Spleen (tissue), 11 donors: ENCODE measurements around the gene TCF7. TPM values are rescaled to one million over a fixed set of nuclear protein-coding genes. Genes with fewer than 3 reads are reported as not detected.

Experiments
- DNase-seq: peaks from one replicate; pipeline ENCODE4 v3.0.0-alpha.2; 2020
- H3K27ac ChIP-seq, 8 donors: fragments of 200-600 bp; sonication (generic) in 7 of 8; 1 replicate in 4 of 8; 2 replicates in 4 of 8; pipeline versions ENCODE4 v1.5.0 to v1.8.0; 2016 to 2021; ENCODE audit warnings: inconsistent platforms in 4 of 8, mild to moderate bottlenecking in 4 of 8, moderate library complexity in 1 of 8
- H3K27me3 ChIP-seq, 7 donors: fragments of 200-600 bp; sonication (generic) in 6 of 7; replicated peaks in 1 of 7; 1 replicate in 4 of 7; 2 replicates in 3 of 7; pipeline versions ENCODE4 v1.5.0 to v1.8.0; 2016 to 2021; ENCODE audit warnings: inconsistent platforms in 3 of 7, mild to moderate bottlenecking in 1 of 7
- H3K36me3 ChIP-seq, 6 donors: fragments of 200-600 bp; sonication (generic) in 5 of 6; 1 replicate in 4 of 6; 2 replicates in 2 of 6; pipeline versions ENCODE4 v1.5.0 to v1.8.0; 2016 to 2021; ENCODE audit warnings: inconsistent platforms in 2 of 6
- H3K4me1 ChIP-seq, 6 donors: fragments of 200-600 bp; sonication (generic) in 5 of 6; 1 replicate in 3 of 6; 2 replicates in 3 of 6; pipeline versions ENCODE4 v1.5.0 to v1.8.0; 2016 to 2021; ENCODE audit warnings: inconsistent platforms in 3 of 6
- H3K4me3 ChIP-seq, 8 donors: fragments of 200-600 bp; sonication (generic) in 7 of 8; 1 replicate in 4 of 8; 2 replicates in 4 of 8; pipeline versions ENCODE4 v1.5.0 to v1.8.0; 2016 to 2021; ENCODE audit warnings: inconsistent platforms in 4 of 8, mild to moderate bottlenecking in 4 of 8, moderate library complexity in 2 of 8
- H3K9me3 ChIP-seq, 8 donors: fragments of 200-600 bp; sonication (generic) in 7 of 8; 1 replicate in 4 of 8; 2 replicates in 4 of 8; pipeline versions ENCODE4 v1.5.0 to v1.8.0; 2016 to 2021; ENCODE audit warnings: inconsistent platforms in 4 of 8
- CTCF ChIP-seq, 11 experiments: fragments of 200-600 bp in 7 of 11; fragments of 450-650 bp in 4 of 11; sonication (generic) in 4 of 11; IDR thresholded peaks in 8 of 11; conservative IDR thresholded peaks in 3 of 11; 1 replicate in 7 of 11; 2 replicates in 4 of 11; pipeline versions ENCODE4 v1.4.0 to v1.8.0; 2016 to 2021; ENCODE audit warnings: antibody characterized with exemption in 11 of 11, inconsistent platforms in 4 of 11, mild to moderate bottlenecking in 1 of 11
- POLR2A ChIP-seq, 3 donors: fragments of 450-650 bp; IDR thresholded peaks; one replicate each; pipeline ENCODE4 v1.5.1; 2017; ENCODE audit warnings: antibody characterized with exemption in 3 of 3, mild to moderate bottlenecking in 1 of 3
- POLR2AphosphoS5 ChIP-seq, 3 donors: sonication (generic); formaldehyde crosslinking; IDR thresholded peaks; one replicate each; pipeline ENCODE4 v1.5.1; 2017; ENCODE audit warnings: antibody characterized with exemption in 3 of 3
- WGBS, 5 donors: extraction: QIAGEN DNeasy Blood & Tissue Kit in 3 of 5; methylation state at CpG; one replicate each; pipeline versions ENCODE4 v1.1.5 to v1.1.7; 2013 to 2018; 5-methylcytosine and 5-hydroxymethylcytosine counted together
- intact Hi-C: fragments of 100-400 bp; cut with DNase I; formaldehyde crosslinking; loops from one replicate; pipeline ENCODE4 v1.15.0; 2023; ENCODE audit warnings: low total_unique reads
- polyA plus RNA-seq, 3 donors: library from polyadenylated mRNA; stranded (reverse); fragments of 200-250 nt; gene quantifications; one replicate each; pipeline ENCODE4 v1.2.1, GENCODE V29; 2013
- total RNA-seq, 7 donors: library from RNA; depleted of rRNA in 3 of 7; stranded (reverse); fragments of >200 nt in 3 of 7; fragmentation: NEBNext Ultra II Directional in 4 of 7; extraction: Animal tissue kit (Norgen Biotek cat#: 25700) in 4 of 7; gene quantifications; one replicate each; pipeline versions ENCODE4 v1.1.0 to v1.2.1, GENCODE V29; 2016 to 2021
- donor health status: healthy with polysubstance abuse.
- donor health status: DM: no; HTN: no; CAD: no; lungs with moderate emphysema.
- donor health status: DM: no; HTN: no; CAD: no.
- donor health status: Bipolar disorder and iron deficiency.
- donor health status: healthy.
- donor health status: DM: no; HTN: no; CAD: no.
- donor health status: DM: yes; HTN: yes; CAD: no.

TCF7 gene
- total and polyA plus RNA-seq, 10 donors, result 13.7 to 88.3 (median 36.8) TPM

- TF ChIP-seq CTCF (IDR thresholded peaks at IDR 0.05 in 8 of 11, conservative IDR thresholded peaks at IDR 0.05 in 3 of 11) (no peak), POLR2AphosphoS5 (IDR thresholded peaks at IDR 0.05) (no peak), POLR2A (IDR thresholded peaks at IDR 0.05) (no peak)
- 66 to 100% (median 77%) methylated on average over 2 to 5 of the region's 5 CpGs for WGBS, 5 donors
- Histone ChIP-seq H3K4me3 (no peak overlapping the region), H3K4me1 (peaks cover 0 to 4% (median 0%) of the 10 kb centered on the region in 6 donors), H3K27me3 (no peaks in the 10 kb centered on the region), H3K27ac (no peak overlapping the region), H3K9me3 (no peaks in the 10 kb centered on the region), H3K36me3 (no peaks in the 10 kb centered on the region)
- intact Hi-C loops, result no loop called here
- DNase-seq, result no peak
These were observed 31.0 kb upstream of the TCF7 start for GRCh38 chr5:134083517-134083916.

- H3K27me3 ChIP-seq, result no peaks in the 10 kb centered on the region
- intact Hi-C loops, result no loop called here
- no peak for DNase-seq
These were observed 30.4 kb upstream of the TCF7 start for GRCh38 chr5:134084022-134084565.

DNA sequence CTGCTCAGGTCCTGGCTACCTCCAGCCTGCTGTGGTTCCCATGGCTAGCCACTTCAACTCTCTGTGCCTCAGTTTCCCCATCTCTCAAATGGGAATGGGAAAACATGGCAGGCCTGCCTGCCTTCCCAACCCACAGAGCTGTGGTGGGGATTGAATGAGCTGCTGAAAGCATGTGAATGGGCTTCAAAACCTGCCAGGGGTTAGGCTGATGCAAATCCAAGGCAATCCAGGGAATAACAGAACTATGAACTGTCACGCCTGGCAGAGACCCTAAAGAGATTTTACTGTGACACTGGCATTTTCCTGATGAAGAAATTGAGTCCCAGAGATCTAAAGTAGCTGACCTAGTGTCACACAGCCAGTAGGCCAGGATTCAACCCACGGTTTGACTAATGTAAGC is 29.9 kb upstream of the TCF7 start:
- Histone ChIP-seq H3K27ac (no peak overlapping the region), H3K4me3 (no peak overlapping the region), H3K36me3 (no peaks in the 10 kb centered on the region), H3K27me3 (no peaks in the 10 kb centered on the region), H3K9me3 (no peaks in the 10 kb centered on the region), H3K4me1 (peaks cover 0 to 13% (median 0%) of the 10 kb centered on the region in 6 donors)
- intact Hi-C loops, result no loop called here
- 47 to 94% (median 50%) methylated on average over 2 of the region's 2 CpGs for WGBS, 5 donors
- no peak for TF ChIP-seq POLR2AphosphoS5 (IDR thresholded peaks at IDR 0.05)
- TF ChIP-seq CTCF (IDR thresholded peaks at IDR 0.05 in 8 of 11, conservative IDR thresholded peaks at IDR 0.05 in 3 of 11), result no peak
- TF ChIP-seq POLR2A (IDR thresholded peaks at IDR 0.05), result no peak
- DNase-seq, result no peak

More at GRCh38 chr5:134084022-134084565, 30.4 kb upstream of the TCF7 start:
- H3K4me3 ChIP-seq, result no peak overlapping the region
- H3K9me3 ChIP-seq, result no peaks in the 10 kb centered on the region
- WGBS, 5 donors, result 90 to 95% (median 93%) methylated on average over 5 of the region's 5 CpGs
- H3K36me3 ChIP-seq, result no peaks in the 10 kb centered on the region
- H3K27ac ChIP-seq, result no peak overlapping the region
- peaks cover 0 to 8% (median 0%) of the 10 kb centered on the region in 6 donors for H3K4me1 ChIP-seq
- TF ChIP-seq POLR2AphosphoS5 (IDR thresholded peaks at IDR 0.05) (no peak), CTCF (IDR thresholded peaks at IDR 0.05 in 8 of 11, conservative IDR thresholded peaks at IDR 0.05 in 3 of 11) (no peak), POLR2A (IDR thresholded peaks at IDR 0.05) (no peak)

GRCh38 chr5:134085411-134085810 is 29.1 kb upstream of the TCF7 start:
- H3K4me3 ChIP-seq, result no peak overlapping the region
- DNase-seq, result no peak
- no peaks in the 10 kb centered on the region for H3K9me3 ChIP-seq
- no peak for TF ChIP-seq POLR2A (IDR thresholded peaks at IDR 0.05)
- peaks cover 0 to 21% (median 6%) of the 10 kb centered on the region in 6 donors for H3K4me1 ChIP-seq
- intact Hi-C loops, result no loop called here
- no peaks in the 10 kb centered on the region for H3K36me3 ChIP-seq
- H3K27me3 ChIP-seq, result no peaks in the 10 kb centered on the region
- H3K27ac ChIP-seq, result no peak overlapping the region
- 82 to 91% (median 89%) methylated on average over 6 of the region's 6 CpGs for WGBS, 5 donors
